Stomach (tissue), 9 donors: ENCODE data around the gene CORO1C. TPM values are rescaled to one million over a fixed set of nuclear protein-coding genes. Genes with fewer than 3 reads are reported as not detected.
A peak's percentile ranks its signal among the peaks of the same experiment; 100 is the strongest.

ENCODE experiments used
- DNase-seq, 2 donors: peaks; one replicate each; pipeline versions ENCODE4 v3.0.0 to v3.0.0-alpha.2; 2013 to 2019
- H3K27ac ChIP-seq, 5 donors: fragments of 200-600 bp in 4 of 5; sonication (generic) in 4 of 5; one replicate each; pipeline ENCODE4 v1.5.1; 2013 to 2019; ENCODE audit warnings: mild to moderate bottlenecking in 1 of 5, moderate library complexity in 1 of 5
- H3K27me3 ChIP-seq, 3 donors: fragments of 200-600 bp; sonication (generic); one replicate each; pipeline ENCODE4 v1.5.1; 2017 to 2019; ENCODE audit warnings: mixed run types in 1 of 3
- H3K36me3 ChIP-seq, 4 donors: fragments of 200-600 bp; sonication (generic); 1 replicate in 3 of 4; 2 replicates in 1 of 4; pipeline ENCODE4 v1.5.1; 2016 to 2019
- H3K4me1 ChIP-seq, 4 donors: fragments of 200-600 bp; sonication (generic); one replicate each; pipeline ENCODE4 v1.5.1; 2016 to 2019
- H3K4me3 ChIP-seq, 4 donors: fragments of 200-600 bp; sonication (generic) in 3 of 4; one replicate each; pipeline ENCODE4 v1.5.1; 2016 to 2019; ENCODE audit warnings: mild to moderate bottlenecking in 1 of 4
- H3K9me3 ChIP-seq, 4 donors: fragments of 200-600 bp; sonication (generic); one replicate each; pipeline ENCODE4 v1.5.1; 2016 to 2019
- CTCF ChIP-seq, 7 experiments: fragments of 450-650 bp in 4 of 7; fragments of 200-600 bp in 3 of 7; sonication (generic) in 3 of 7; IDR thresholded peaks; one replicate each; pipeline ENCODE4 v1.5.1; 2016 to 2019; ENCODE audit warnings: antibody characterized with exemption in 7 of 7, control low read depth in 2 of 7, mild to moderate bottlenecking in 1 of 7
- EP300 ChIP-seq: sonication (generic); formaldehyde crosslinking; IDR thresholded peaks from one replicate; pipeline ENCODE4 v1.6.1; 2017; ENCODE audit warnings: antibody characterized with exemption
- POLR2A ChIP-seq, 4 donors: fragments of 450-650 bp; IDR thresholded peaks; one replicate each; pipeline ENCODE4 v1.6.1; 2016; ENCODE audit warnings: antibody characterized with exemption in 4 of 4, control low read depth in 2 of 4, mild to moderate bottlenecking in 1 of 4, moderate library complexity in 1 of 4
- POLR2AphosphoS5 ChIP-seq, 3 donors: sonication (generic); formaldehyde crosslinking; IDR thresholded peaks; one replicate each; pipeline ENCODE4 v1.6.1; 2016; ENCODE audit warnings: antibody characterized with exemption in 3 of 3
- WGBS, 5 donors: extraction: QIAGEN DNeasy Blood & Tissue Kit in 3 of 5; methylation state at CpG; one replicate each; pipeline versions ENCODE4 v1.1.5 to v1.1.7; 2013 to 2018; 5-methylcytosine and 5-hydroxymethylcytosine counted together
- intact Hi-C: fragments of 100-400 bp; cut with DNase I; formaldehyde crosslinking; loops from one replicate; pipeline ENCODE4 v1.15.1; 2023; ENCODE audit warnings: low total_unique reads
- polyA plus RNA-seq, 3 donors: library from polyadenylated mRNA; stranded (reverse); fragments of 200-250 nt; gene quantifications; one replicate each; pipeline ENCODE4 v1.2.3, GENCODE V29; 2013
- total RNA-seq, 5 donors: library from RNA; depleted of rRNA; stranded (reverse); fragments of >200 nt; gene quantifications; one replicate each; pipeline versions ENCODE4 v1.1.0 to v1.2.3, GENCODE V29; 2014 to 2016
- donor health status: healthy with polysubstance abuse.
- donor health status: Bipolar disorder and iron deficiency.
- donor health status: healthy.

Gene CORO1C
- total and polyA plus RNA-seq, 8 donors: 27.4 to 392 (median 143) TPM

DNA sequence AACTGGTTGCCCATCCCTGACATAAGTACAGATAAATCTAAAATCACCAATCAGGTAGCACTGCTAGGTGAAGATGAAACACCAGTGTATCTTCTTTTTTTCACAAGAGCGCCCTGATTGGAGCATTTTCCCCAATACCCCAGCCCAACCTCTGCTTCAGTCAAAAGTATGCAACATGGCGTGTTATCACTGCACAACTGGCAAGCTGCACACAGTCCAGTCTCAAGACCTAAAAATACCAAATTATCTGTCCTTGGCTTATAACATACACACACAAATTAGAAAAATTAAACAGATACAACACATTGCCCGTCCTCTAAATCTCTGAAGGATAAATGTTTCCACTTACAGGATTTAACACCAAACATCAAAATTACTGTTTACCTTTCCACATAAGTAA is 77.4 kb downstream of the CORO1C start:
- no peaks in the 10 kb centered on the region for H3K27me3 ChIP-seq
- intact Hi-C loops: no loop called here
- no peak for DNase-seq
- WGBS, 5 donors: 87 to 94% (median 91%) methylated on average over 3 of the region's 3 CpGs
- no peak overlapping the region for H3K27ac ChIP-seq
- TF ChIP-seq CTCF (IDR thresholded peaks at IDR 0.05) (no peak), POLR2AphosphoS5 (IDR thresholded peaks at IDR 0.05) (no peak), EP300 (no peak), POLR2A (IDR thresholded peaks at IDR 0.05) (no peak)
- peaks cover 32 to 99% (median 75%) of the 10 kb centered on the region in 4 donors for H3K36me3 ChIP-seq
- no peak overlapping the region for H3K4me3 ChIP-seq
- H3K4me1 ChIP-seq: peaks cover 0 to 12% (median 4%) of the 10 kb centered on the region in 4 donors
- H3K9me3 ChIP-seq: no peaks in the 10 kb centered on the region

DNA sequence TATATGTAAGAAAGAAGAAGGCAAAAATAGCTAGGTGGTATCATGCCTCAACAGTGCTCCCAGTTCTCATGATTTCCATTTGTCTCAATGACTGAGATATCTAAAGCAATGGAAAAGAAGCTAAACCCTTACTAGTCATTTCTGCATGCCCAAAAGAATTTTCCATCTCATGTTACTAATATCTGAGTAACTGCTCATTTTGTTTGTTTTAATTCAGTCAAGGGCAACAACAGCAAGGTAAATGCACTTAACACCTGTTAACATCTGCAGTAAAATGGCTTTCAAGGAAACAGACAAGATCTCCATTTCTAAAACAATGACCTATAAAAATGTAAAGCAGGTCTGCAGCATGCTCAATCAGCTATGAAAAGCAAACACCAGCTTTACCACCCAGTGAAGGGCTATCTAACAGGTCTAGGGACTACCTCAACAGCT is 78.2 kb downstream of the CORO1C start:
- DNase-seq: no peak
- intact Hi-C loops: no loop called here

DNA sequence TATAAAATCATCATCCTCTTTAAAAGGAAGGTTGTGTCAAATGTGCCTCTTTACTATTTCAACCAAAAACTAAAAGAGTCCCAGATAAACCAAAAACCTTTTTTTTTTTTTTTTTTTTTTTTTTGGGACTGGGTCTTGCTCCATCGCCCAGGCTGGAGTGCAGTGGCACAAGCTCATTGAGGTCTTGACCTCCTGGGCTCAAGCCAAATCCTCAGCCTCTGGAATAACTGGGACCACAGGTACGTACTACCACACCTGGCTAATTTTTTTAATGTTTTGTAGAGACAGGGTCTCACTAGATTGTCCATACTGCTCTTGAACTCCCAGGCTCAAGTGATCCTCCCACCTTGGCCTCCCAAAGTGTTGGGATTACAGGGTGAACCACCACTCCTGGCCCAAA is 81.2 kb downstream of the CORO1C start:
- no peak for TF ChIP-seq CTCF (IDR thresholded peaks at IDR 0.05)
- no peak for TF ChIP-seq POLR2A (IDR thresholded peaks at IDR 0.05)
- no peak for TF ChIP-seq POLR2AphosphoS5 (IDR thresholded peaks at IDR 0.05)
- no peak for TF ChIP-seq EP300
- intact Hi-C loops: no loop called here
- peak overlapping the region in 2 of 5 donors; percentile 35 to 36 for H3K27ac ChIP-seq
- no peak for DNase-seq
- H3K27me3 ChIP-seq: no peaks in the 10 kb centered on the region
- H3K9me3 ChIP-seq: no peaks in the 10 kb centered on the region
- 52 to 82% (median 77%) methylated on average over 2 of the region's 2 CpGs for WGBS, 5 donors
- no peak overlapping the region for H3K4me3 ChIP-seq
- H3K36me3 ChIP-seq: peaks cover 22 to 98% (median 79%) of the 10 kb centered on the region in 4 donors
- H3K4me1 ChIP-seq: peaks cover 0 to 23% (median 11%) of the 10 kb centered on the region in 4 donors

More for the DNA sequence above, 78.2 kb downstream of the CORO1C start:
- no peak for TF ChIP-seq POLR2AphosphoS5 (IDR thresholded peaks at IDR 0.05)
- no peak for TF ChIP-seq EP300
- no peak for TF ChIP-seq POLR2A (IDR thresholded peaks at IDR 0.05)
- TF ChIP-seq CTCF (IDR thresholded peaks at IDR 0.05): no peak
- H3K9me3 ChIP-seq: no peaks in the 10 kb centered on the region
- H3K4me1 ChIP-seq: peaks cover 0 to 9% (median 3%) of the 10 kb centered on the region in 4 donors
- H3K27me3 ChIP-seq: no peaks in the 10 kb centered on the region
- no peak overlapping the region for H3K4me3 ChIP-seq
- H3K27ac ChIP-seq: no peak overlapping the region
- peaks cover 24 to 99% (median 77%) of the 10 kb centered on the region in 4 donors for H3K36me3 ChIP-seq

- H3K4me3 ChIP-seq: no peak overlapping the region
- no peak for TF ChIP-seq CTCF (IDR thresholded peaks at IDR 0.05)
- no peak for TF ChIP-seq EP300
- no peak for TF ChIP-seq POLR2AphosphoS5 (IDR thresholded peaks at IDR 0.05)
- no peak for TF ChIP-seq POLR2A (IDR thresholded peaks at IDR 0.05)
- WGBS, 5 donors: 52 to 75% (median 71%) methylated on average over 4 of the region's 4 CpGs
- peaks cover 22 to 98% (median 82%) of the 10 kb centered on the region in 4 donors for H3K36me3 ChIP-seq
- peak overlapping the region in 2 of 5 donors; percentile 35 to 36 for H3K27ac ChIP-seq
- intact Hi-C loops: no loop called here
- H3K4me1 ChIP-seq: peaks cover 0 to 26% (median 12%) of the 10 kb centered on the region in 4 donors
- no peak for DNase-seq
- H3K27me3 ChIP-seq: no peaks in the 10 kb centered on the region
- no peaks in the 10 kb centered on the region for H3K9me3 ChIP-seq
Measured at GRCh38 chr12:108649669-108650068, 81.6 kb downstream of the CORO1C start.
